ENCODE measurements around the gene ZNF398. TPM values are rescaled to one million over a fixed set of nuclear protein-coding genes. Genes with fewer than 3 reads are reported as not detected.

The ZNF398 gene
- total RNA-seq, 4 donors from 2014 or later = 13.7 to 37.0 (median 28.1) TPM

DNA sequence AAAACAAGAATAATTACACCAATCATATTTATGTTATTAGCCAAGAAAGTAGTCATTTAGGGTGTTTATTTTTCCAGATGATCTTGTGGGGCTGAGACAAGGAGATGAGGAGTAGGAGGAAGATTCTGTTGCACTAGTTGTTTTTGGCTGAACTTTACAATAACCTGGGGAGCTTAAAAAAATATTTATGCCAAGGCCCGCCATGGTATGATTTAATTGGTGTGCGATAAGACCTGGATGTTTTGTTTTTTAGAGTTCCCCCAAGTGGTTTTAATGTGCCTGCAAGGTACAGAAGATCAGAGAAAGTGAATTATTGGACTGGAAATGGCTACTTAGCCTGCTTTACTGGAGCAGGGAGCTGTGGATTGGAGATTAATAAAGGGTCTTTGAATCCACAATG, 41.0 kb downstream of the ZNF398 start:
- Histone ChIP-seq H3K9me3 (no peaks in the 10 kb centered on the region), H3K4me3 (no peak overlapping the region), H3K27me3 (no peaks in the 10 kb centered on the region), H3K36me3 (no peaks in the 10 kb centered on the region), H3K27ac (no peak overlapping the region), H3K4me1 (peaks cover 0 to 5% (median 3%) of the 10 kb centered on the region in 4 donors)
- intact Hi-C loops (cut with DNase I; ENCODE audit: low total_unique reads) = no loop called here
- in situ Hi-C loops (cut with MboI; ENCODE audit: low pct_ligation_motif_present in 1 of 4, low pct_unique_long_range_greater_than_20kb in 1 of 4, low sequenced_read_pairs in 3 of 4) = no loop called here
- DNase-seq = no peak
- 73 to 80% methylated on average over 1 to 2 of the region's 2 CpGs for WGBS, 2 donors (ENCODE audit: low coverage in 1 of 2)
- TF ChIP-seq POLR2A (IDR thresholded peaks at IDR 0.05) (no peak), EP300 (IDR thresholded peaks at IDR 0.05; ENCODE audit: low read depth) (no peak), POLR2AphosphoS5 (IDR thresholded peaks at IDR 0.05) (no peak)
- TF ChIP-seq, protein P1, sequence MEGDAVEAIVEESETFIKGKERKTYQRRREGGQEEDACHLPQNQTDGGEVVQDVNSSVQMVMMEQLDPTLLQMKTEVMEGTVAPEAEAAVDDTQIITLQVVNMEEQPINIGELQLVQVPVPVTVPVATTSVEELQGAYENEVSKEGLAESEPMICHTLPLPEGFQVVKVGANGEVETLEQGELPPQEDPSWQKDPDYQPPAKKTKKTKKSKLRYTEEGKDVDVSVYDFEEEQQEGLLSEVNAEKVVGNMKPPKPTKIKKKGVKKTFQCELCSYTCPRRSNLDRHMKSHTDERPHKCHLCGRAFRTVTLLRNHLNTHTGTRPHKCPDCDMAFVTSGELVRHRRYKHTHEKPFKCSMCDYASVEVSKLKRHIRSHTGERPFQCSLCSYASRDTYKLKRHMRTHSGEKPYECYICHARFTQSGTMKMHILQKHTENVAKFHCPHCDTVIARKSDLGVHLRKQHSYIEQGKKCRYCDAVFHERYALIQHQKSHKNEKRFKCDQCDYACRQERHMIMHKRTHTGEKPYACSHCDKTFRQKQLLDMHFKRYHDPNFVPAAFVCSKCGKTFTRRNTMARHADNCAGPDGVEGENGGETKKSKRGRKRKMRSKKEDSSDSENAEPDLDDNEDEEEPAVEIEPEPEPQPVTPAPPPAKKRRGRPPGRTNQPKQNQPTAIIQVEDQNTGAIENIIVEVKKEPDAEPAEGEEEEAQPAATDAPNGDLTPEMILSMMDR (IDR thresholded peaks at IDR 0.05) = no peak

DNA sequence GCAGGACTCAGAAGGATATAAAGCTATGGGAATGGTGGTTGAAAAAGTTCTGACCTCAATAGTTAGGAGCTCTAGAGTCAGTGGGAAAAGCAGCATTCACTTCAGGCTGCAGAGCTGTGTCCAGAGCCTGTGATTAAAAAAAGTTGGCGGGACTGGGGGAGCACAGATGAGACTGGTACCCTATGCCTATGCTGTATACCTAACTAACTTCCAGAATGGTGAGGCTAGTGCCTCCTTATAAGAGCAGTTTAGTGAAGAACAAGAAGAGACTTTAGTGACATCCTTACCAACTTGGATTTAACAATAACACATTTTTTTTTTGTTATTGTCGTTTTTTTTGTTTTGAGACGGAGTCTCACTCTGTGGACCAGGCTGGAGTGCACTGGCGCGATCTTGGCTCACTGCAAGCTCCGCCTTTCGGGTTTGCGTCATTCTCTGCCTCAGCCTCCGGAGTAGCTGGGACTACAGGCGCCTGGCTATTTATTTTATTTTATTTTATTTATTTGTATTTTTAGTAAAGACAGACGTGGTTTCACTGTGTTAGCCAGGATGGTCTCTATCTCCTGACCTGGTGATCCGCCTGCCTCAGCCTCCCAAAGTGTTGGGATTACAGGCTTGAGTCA, 41.5 kb downstream of the ZNF398 start:
- no peak for DNase-seq
- no peak overlapping the region for H3K4me3 ChIP-seq
- in situ Hi-C loops (cut with MboI; ENCODE audit: low pct_ligation_motif_present in 1 of 4, low pct_unique_long_range_greater_than_20kb in 1 of 4, low sequenced_read_pairs in 3 of 4) (no loop called here), intact Hi-C loops (cut with DNase I; ENCODE audit: low total_unique reads) (no loop called here)
- no peaks in the 10 kb centered on the region for H3K27me3 ChIP-seq
- WGBS, 2 donors (ENCODE audit: low coverage in 1 of 2) = 0 to 70% methylated on average over 2 to 12 of the region's 12 CpGs
- H3K36me3 ChIP-seq = no peaks in the 10 kb centered on the region
- no peak overlapping the region for H3K27ac ChIP-seq
- H3K9me3 ChIP-seq = no peaks in the 10 kb centered on the region
- peaks cover 0 to 5% (median 3%) of the 10 kb centered on the region in 4 donors for H3K4me1 ChIP-seq
- TF ChIP-seq, protein P1 (IDR thresholded peaks at IDR 0.05) = no peak
- TF ChIP-seq POLR2AphosphoS5 (IDR thresholded peaks at IDR 0.05) = no peak
- TF ChIP-seq POLR2A (IDR thresholded peaks at IDR 0.05) = no peak
- TF ChIP-seq EP300 (IDR thresholded peaks at IDR 0.05; ENCODE audit: low read depth) = no peak

DNA sequence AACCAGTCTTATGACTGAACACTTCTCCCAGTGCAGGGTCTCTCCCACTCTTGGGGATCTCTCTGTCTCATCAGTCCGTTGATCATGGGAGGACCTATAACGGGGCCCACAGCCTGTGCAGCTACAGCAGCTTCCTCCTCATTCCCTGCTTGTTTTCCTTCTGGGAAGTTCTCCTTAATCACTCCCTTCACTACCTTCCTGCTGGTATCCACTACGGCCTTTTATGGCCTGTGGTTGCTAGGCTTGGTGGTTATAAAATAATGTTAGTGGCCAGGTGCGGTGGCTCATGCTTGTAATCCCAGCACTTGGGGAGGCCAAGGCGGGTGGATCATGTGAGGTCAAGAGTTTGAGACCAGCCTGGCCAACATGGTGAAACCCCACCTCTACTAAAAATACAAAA, 44.6 kb downstream of the ZNF398 start:
- intact Hi-C loops (cut with DNase I; ENCODE audit: low total_unique reads) = no loop called here
- H3K4me3 ChIP-seq = no peak overlapping the region
- TF ChIP-seq POLR2AphosphoS5 (IDR thresholded peaks at IDR 0.05) (peak in 2 of 3 donors; percentile 34 to 51), POLR2A (IDR thresholded peaks at IDR 0.05) (peak; percentile 32), EP300 (IDR thresholded peaks at IDR 0.05; ENCODE audit: low read depth) (no peak)
- TF ChIP-seq, protein P1 (IDR thresholded peaks at IDR 0.05) = no peak
- H3K4me1 ChIP-seq = peaks cover 3 to 19% (median 14%) of the 10 kb centered on the region in 4 donors
- in situ Hi-C loops (cut with MboI; ENCODE audit: low pct_ligation_motif_present in 1 of 4, low pct_unique_long_range_greater_than_20kb in 1 of 4, low sequenced_read_pairs in 3 of 4) = no loop called here
- DNase-seq = peak; percentile 74
- WGBS, 2 donors (ENCODE audit: low coverage in 1 of 2) = 0 to 35% methylated on average over 1 to 5 of the region's 5 CpGs
- H3K27me3 ChIP-seq = no peaks in the 10 kb centered on the region
- H3K27ac ChIP-seq = peak overlapping the region; percentile 47 to 80 (median 66)
- H3K36me3 ChIP-seq = no peaks in the 10 kb centered on the region
- no peaks in the 10 kb centered on the region for H3K9me3 ChIP-seq

DNA sequence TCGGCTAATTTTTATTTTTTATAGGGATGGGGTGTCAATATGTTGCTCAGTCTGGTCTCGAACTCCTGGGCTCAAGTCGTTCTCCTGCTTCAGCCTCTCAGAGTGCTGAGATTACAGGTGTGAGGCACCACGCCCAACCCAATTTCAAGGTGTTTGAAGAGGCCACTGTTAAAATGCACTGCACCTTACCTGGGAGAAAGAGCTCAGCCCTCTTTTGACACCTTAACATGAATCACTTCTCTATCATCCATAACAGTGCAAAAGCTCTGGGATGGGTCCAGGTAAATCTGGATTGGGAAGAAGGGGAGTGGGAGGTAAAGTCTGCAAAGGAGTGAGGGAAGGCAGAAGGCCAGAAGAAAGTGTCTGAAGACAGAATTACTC, 47.5 kb downstream of the ZNF398 start:
- no peak for TF ChIP-seq EP300 (IDR thresholded peaks at IDR 0.05; ENCODE audit: low read depth)
- TF ChIP-seq POLR2A (IDR thresholded peaks at IDR 0.05) = no peak
- TF ChIP-seq, protein P1 (IDR thresholded peaks at IDR 0.05) = no peak
- no peak for TF ChIP-seq POLR2AphosphoS5 (IDR thresholded peaks at IDR 0.05)
- peaks cover 0 to 14% (median 7%) of the 10 kb centered on the region in 4 donors for H3K36me3 ChIP-seq
- in situ Hi-C loops (cut with MboI; ENCODE audit: low pct_ligation_motif_present in 1 of 4, low pct_unique_long_range_greater_than_20kb in 1 of 4, low sequenced_read_pairs in 3 of 4) = no loop called here
- peak overlapping the region in 3 of 4 donors; percentile 70 to 90 (median 88) for H3K4me3 ChIP-seq
- H3K27me3 ChIP-seq = no peaks in the 10 kb centered on the region
- 72% methylated on average over 4 of the region's 4 CpGs; no CpG with 5 or more reads in 1 of the 2 donors for WGBS, 2 donors (ENCODE audit: low coverage in 1 of 2)
- no peak for DNase-seq
- intact Hi-C loops (cut with DNase I; ENCODE audit: low total_unique reads) = no loop called here
- H3K27ac ChIP-seq = peak overlapping the region; percentile 90 to 99 (median 98)
- peaks cover 11 to 30% (median 22%) of the 10 kb centered on the region in 4 donors for H3K4me1 ChIP-seq
- H3K9me3 ChIP-seq = no peaks in the 10 kb centered on the region

Data from transverse colon (tissue), 4 donors.